Measurements from ENCODE around the gene ZMYND11. TPM values are rescaled to one million over a fixed set of nuclear protein-coding genes. Genes with fewer than 3 reads are reported as not detected.

Gene ZMYND11
- total RNA-seq, result 100 to 1,000 TPM; 112 to 138 (median 127) TPM
- 10 to 100 TPM; 21.5 to 27.0 (median 23.6) TPM for polyA plus RNA-seq

- no peaks in the 10 kb centered on the region for H3K36me3 ChIP-seq
- 0 to 1% methylated on average over 73 of the region's 73 CpGs for WGBS, 2 donors
- peak within 1 kb of the TSS; percentile 83 to 94 (median 92) for H3K4me3 ChIP-seq
- no peaks in the 10 kb centered on the region for H3K9me3 ChIP-seq
- H3K27ac ChIP-seq, result peak within 1 kb of the TSS; percentile 94 to 100 (median 98)
- TF ChIP-seq CTCF (IDR thresholded peaks at IDR 0.05), result no peak
- peak in 1 of 4 donors; percentile 49 for TF ChIP-seq POLR2AphosphoS5 (IDR thresholded peaks at IDR 0.05)
- no peak for TF ChIP-seq EP300 (IDR thresholded peaks at IDR 0.05)
- no peaks in the 10 kb centered on the region for H3K27me3 ChIP-seq
- H3K4me1 ChIP-seq, result peaks cover 0 to 61% (median 49%) of the 10 kb centered on the region in 4 donors
- peak; percentile 82 for DNase-seq
- intact Hi-C loops (cut with DNase I), result no loop called here
Observed at GRCh38 chr10:135132-135600, at the start of gene ZMYND11. Gene ZMYND11 (plus strand): TSS chr10:135455. CDS start chr10:180013, 44,558 bp downstream.

GRCh38 chr10:86031-86430 is 49.2 kb upstream of the ZMYND11 start:
- Histone ChIP-seq H3K9me3 (no peaks in the 10 kb centered on the region), H3K27ac (no peak overlapping the region), H3K27me3 (peaks cover 0 to 7% (median 5%) of the 10 kb centered on the region in 3 donors), H3K4me3 (no peak overlapping the region), H3K36me3 (no peaks in the 10 kb centered on the region), H3K4me1 (no peaks in the 10 kb centered on the region)
- 87 to 89% methylated on average over 10 of the region's 10 CpGs for WGBS, 2 donors
- DNase-seq, result no peak
- no peak for TF ChIP-seq CTCF (IDR thresholded peaks at IDR 0.05)
- TF ChIP-seq POLR2AphosphoS5 (IDR thresholded peaks at IDR 0.05), result no peak
- TF ChIP-seq POLR2A (IDR thresholded peaks at IDR 0.05), result no peak
- no peak for TF ChIP-seq EP300 (IDR thresholded peaks at IDR 0.05)
- intact Hi-C loops (cut with DNase I), result no loop called here

- 68 to 72% methylated on average over 19 of the region's 19 CpGs for WGBS, 2 donors
Observed at GRCh38 chr10:87177-88080, 47.8 kb upstream of the ZMYND11 start.

DNA sequence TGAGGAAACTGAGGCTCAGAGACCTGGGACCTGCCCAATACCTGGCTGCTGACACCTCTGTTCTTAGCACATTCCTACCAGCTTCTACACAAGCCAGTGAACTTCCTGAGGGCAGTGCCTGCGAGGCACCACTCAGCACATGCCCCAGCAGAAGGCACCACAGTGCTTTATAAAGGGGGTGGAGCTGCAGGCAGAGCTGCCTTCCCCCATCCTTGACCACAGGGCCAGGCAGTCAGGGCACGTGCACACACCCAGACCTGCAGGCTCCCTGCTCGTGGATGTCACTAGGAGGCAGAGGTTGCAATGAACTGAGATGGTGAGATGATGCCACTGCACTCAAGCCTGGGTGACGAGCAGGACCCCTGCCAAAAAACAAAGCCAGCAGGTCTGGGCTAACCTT is 47.0 kb upstream of the ZMYND11 start:
- no peak for DNase-seq
- Histone ChIP-seq H3K4me1 (no peaks in the 10 kb centered on the region), H3K36me3 (no peaks in the 10 kb centered on the region), H3K27me3 (peaks cover 0 to 3% (median 0%) of the 10 kb centered on the region in 3 donors), H3K9me3 (no peaks in the 10 kb centered on the region), H3K27ac (no peak overlapping the region), H3K4me3 (no peak overlapping the region)
- intact Hi-C loops (cut with DNase I), result no loop called here
- TF ChIP-seq EP300 (IDR thresholded peaks at IDR 0.05) (no peak), POLR2AphosphoS5 (IDR thresholded peaks at IDR 0.05) (no peak), POLR2A (IDR thresholded peaks at IDR 0.05) (no peak), CTCF (IDR thresholded peaks at IDR 0.05) (no peak)
- WGBS, 2 donors, result 32 to 54% methylated on average over 4 of the region's 4 CpGs

More at GRCh38 chr10:87177-88080, 47.8 kb upstream of the ZMYND11 start:
- TF ChIP-seq EP300 (IDR thresholded peaks at IDR 0.05), result no peak
- no peak for TF ChIP-seq CTCF (IDR thresholded peaks at IDR 0.05)
- TF ChIP-seq POLR2A (IDR thresholded peaks at IDR 0.05), result no peak
- TF ChIP-seq POLR2AphosphoS5 (IDR thresholded peaks at IDR 0.05), result no peak
- Histone ChIP-seq H3K9me3 (no peaks in the 10 kb centered on the region), H3K27ac (no peak overlapping the region), H3K27me3 (peaks cover 0 to 3% (median under 1%) of the 10 kb centered on the region in 3 donors), H3K4me1 (no peaks in the 10 kb centered on the region), H3K36me3 (no peaks in the 10 kb centered on the region), H3K4me3 (no peak overlapping the region)
- DNase-seq, result no peak
- intact Hi-C loops (cut with DNase I), result no loop called here

Data from sigmoid colon (tissue), 7 donors.